Parathyroid adenoma (tissue), 2 donors: Measurements from ENCODE around the gene ADAMTSL2.

Experiments used
- H2AFZ ChIP-seq: fragments of 300-600 bp; sonication (generic); one replicate; pipeline ENCODE4 v1.7.0; 2017; ENCODE audit warnings: antibody characterized with exemption, mild to moderate bottlenecking
- H3K27ac ChIP-seq: fragments of 300-600 bp; sonication (generic); one replicate; pipeline ENCODE4 v1.7.0; 2017
- H3K27me3 ChIP-seq: fragments of 300-600 bp; sonication (generic); one replicate; pipeline ENCODE4 v1.7.0; 2017; ENCODE audit warnings: low read length; ENCODE audit not compliant: control insufficient read depth, insufficient read depth
- H3K36me3 ChIP-seq: fragments of 300-600 bp; sonication (generic); one replicate; pipeline ENCODE4 v1.7.0; 2017; ENCODE audit warnings: low read length; ENCODE audit not compliant: control insufficient read depth, insufficient read depth
- H3K4me1 ChIP-seq: fragments of 300-600 bp; sonication (generic); one replicate; pipeline ENCODE4 v1.7.0; 2017; ENCODE audit warnings: control low read depth
- H3K4me2 ChIP-seq: fragments of 300-600 bp; sonication (generic); one replicate; pipeline ENCODE4 v1.7.0; 2017; ENCODE audit warnings: low read length
- H3K4me3 ChIP-seq: fragments of 300-600 bp; sonication (generic); one replicate; pipeline ENCODE4 v1.7.0; 2017; ENCODE audit warnings: low read depth, low read length
- H3K79me2 ChIP-seq: fragments of 300-600 bp; sonication (generic); one replicate; pipeline ENCODE4 v1.7.0; 2017; ENCODE audit warnings: control low read depth
- H3K9ac ChIP-seq: fragments of 300-600 bp; sonication (generic); one replicate; pipeline ENCODE4 v1.7.0; 2017; ENCODE audit warnings: mild to moderate bottlenecking
- H3K9me3 ChIP-seq: fragments of 300-600 bp; sonication (generic); one replicate; pipeline ENCODE4 v1.7.0; 2017; ENCODE audit warnings: low read length; ENCODE audit not compliant: control insufficient read depth
- TF ChIP-seq, protein P1 (sequence below): fragments of 300-600 bp; sonication (generic); IDR thresholded peaks from one replicate; pipeline ENCODE4 v1.7.0; 2017; ENCODE audit warnings: antibody characterized with exemption, mild to moderate bottlenecking
- donor health status: primary hyperparathyroidism.

Gene ADAMTSL2

DNA sequence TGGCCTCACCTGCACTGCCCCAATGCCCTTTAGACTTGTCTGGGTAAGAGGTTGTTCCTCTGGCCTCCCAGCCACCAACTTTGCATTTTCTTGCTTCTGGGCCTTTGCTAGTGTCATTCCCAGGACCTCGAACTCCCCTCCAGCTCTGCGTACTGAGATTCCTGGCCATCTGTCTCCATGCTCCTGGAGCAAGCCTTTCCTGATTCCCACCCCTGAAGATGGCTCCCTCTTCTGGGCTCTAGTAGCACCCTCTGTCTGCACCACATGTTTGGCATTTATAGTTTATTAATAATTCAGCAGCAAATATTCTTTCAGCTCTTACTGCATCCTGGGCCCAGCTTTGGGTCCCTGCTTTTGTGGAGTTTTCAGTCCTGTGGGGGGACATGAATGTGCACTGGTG lies 59.8 kb downstream of the ADAMTSL2 start:
- Histone ChIP-seq H3K27me3 (no peaks in the 10 kb centered on the region), H3K4me3 (no peak overlapping the region), H3K27ac (no peak overlapping the region), H3K4me1 (no peaks in the 10 kb centered on the region), H3K79me2 (no peaks in the 10 kb centered on the region), H3K4me2 (no peak overlapping the region), H3K9me3 (peaks cover 5% of the 10 kb centered on the region), H3K36me3 (no peaks in the 10 kb centered on the region), H2AFZ (no peak overlapping the region), H3K9ac (no peak overlapping the region)
- TF ChIP-seq, protein P1, sequence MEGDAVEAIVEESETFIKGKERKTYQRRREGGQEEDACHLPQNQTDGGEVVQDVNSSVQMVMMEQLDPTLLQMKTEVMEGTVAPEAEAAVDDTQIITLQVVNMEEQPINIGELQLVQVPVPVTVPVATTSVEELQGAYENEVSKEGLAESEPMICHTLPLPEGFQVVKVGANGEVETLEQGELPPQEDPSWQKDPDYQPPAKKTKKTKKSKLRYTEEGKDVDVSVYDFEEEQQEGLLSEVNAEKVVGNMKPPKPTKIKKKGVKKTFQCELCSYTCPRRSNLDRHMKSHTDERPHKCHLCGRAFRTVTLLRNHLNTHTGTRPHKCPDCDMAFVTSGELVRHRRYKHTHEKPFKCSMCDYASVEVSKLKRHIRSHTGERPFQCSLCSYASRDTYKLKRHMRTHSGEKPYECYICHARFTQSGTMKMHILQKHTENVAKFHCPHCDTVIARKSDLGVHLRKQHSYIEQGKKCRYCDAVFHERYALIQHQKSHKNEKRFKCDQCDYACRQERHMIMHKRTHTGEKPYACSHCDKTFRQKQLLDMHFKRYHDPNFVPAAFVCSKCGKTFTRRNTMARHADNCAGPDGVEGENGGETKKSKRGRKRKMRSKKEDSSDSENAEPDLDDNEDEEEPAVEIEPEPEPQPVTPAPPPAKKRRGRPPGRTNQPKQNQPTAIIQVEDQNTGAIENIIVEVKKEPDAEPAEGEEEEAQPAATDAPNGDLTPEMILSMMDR = no peak

DNA sequence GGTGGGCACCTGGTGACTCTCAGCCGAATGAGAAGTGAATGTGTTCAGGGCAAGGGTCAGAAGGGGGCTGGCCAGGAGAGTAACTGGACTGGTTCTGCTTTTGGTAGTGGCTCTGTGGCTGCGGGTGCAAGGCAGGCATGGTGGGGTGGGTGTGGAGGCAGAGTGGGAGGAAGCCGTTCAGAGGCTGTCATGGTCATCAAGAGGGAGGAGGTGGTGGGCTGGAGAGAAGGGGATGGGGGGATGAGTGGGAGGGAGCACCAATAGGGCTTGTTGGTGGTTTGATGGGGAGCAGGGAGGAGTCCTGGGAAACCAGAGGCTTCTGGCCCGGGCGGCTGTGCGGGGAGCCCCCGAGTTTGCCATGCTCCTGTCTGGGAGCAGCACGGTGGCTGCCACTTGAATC lies 61.4 kb downstream of the ADAMTSL2 start:
- Histone ChIP-seq H3K79me2 (no peaks in the 10 kb centered on the region), H3K36me3 (no peaks in the 10 kb centered on the region), H3K9ac (no peak overlapping the region), H2AFZ (no peak overlapping the region), H3K9me3 (peaks cover 5% of the 10 kb centered on the region), H3K4me3 (no peak overlapping the region), H3K27ac (no peak overlapping the region), H3K27me3 (no peaks in the 10 kb centered on the region), H3K4me1 (no peaks in the 10 kb centered on the region), H3K4me2 (no peak overlapping the region)
- TF ChIP-seq, protein P1 = no peak

DNA sequence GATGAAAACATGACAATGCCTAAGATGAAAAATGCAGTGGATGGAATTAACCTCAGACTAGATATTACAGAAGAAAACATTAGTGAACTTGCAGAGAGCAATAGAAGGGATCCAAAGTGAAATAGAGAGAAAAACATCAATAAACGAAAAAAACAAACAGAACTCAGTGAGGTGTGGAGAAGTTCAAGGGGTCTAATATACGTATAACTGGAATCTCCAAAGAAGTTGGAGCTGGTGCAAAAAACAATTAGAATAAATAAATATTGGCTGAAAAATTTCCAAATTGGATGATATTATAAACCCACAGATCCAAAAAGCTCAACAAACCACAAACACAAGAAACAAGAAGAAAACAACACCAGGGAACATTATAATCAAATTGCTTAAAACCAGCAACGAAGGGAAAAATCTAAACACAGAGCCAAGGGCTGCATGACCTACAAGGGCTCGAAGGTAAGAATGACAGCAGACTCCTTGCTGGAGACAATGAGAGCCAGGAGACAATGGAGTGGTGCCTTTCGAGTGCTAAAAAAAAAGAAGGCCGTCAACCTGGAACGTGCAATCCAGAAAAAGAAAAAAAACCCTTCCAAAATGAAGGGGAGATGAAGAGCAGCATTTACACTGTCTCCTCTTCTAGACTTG lies 62.9 kb downstream of the ADAMTSL2 start:
- H3K9ac ChIP-seq = no peak overlapping the region
- H3K27me3 ChIP-seq = no peaks in the 10 kb centered on the region
- no peak overlapping the region for H3K4me2 ChIP-seq
- H3K79me2 ChIP-seq = no peaks in the 10 kb centered on the region
- H3K4me1 ChIP-seq = no peaks in the 10 kb centered on the region
- peaks cover 5% of the 10 kb centered on the region for H3K9me3 ChIP-seq
- no peaks in the 10 kb centered on the region for H3K36me3 ChIP-seq
- no peak overlapping the region for H3K4me3 ChIP-seq
- TF ChIP-seq, protein P1 = no peak
- H2AFZ ChIP-seq = no peak overlapping the region
- no peak overlapping the region for H3K27ac ChIP-seq

DNA sequence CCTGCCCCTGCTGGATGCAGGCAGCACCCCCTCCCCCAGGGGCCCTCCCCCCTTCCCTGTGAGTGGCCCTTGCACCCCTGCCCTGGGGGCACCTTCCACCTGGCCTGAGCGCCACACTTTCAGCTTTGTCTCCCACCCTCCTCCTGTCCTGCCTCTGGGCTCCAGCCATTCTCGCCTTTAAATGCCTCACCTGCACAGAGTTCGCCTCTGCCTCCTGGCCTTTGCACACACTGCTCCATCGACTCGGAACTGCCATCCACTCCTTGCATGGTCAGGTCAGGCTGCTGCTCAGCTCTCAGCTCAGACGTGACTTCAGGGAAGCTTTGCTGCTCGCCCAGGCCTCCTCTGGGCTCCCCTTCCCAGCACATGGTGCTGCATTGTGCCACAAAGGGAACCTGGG lies 64.5 kb downstream of the ADAMTSL2 start:
- TF ChIP-seq, protein P1 = no peak
- peaks cover 5% of the 10 kb centered on the region for H3K9me3 ChIP-seq
- no peaks in the 10 kb centered on the region for H3K27me3 ChIP-seq

DNA sequence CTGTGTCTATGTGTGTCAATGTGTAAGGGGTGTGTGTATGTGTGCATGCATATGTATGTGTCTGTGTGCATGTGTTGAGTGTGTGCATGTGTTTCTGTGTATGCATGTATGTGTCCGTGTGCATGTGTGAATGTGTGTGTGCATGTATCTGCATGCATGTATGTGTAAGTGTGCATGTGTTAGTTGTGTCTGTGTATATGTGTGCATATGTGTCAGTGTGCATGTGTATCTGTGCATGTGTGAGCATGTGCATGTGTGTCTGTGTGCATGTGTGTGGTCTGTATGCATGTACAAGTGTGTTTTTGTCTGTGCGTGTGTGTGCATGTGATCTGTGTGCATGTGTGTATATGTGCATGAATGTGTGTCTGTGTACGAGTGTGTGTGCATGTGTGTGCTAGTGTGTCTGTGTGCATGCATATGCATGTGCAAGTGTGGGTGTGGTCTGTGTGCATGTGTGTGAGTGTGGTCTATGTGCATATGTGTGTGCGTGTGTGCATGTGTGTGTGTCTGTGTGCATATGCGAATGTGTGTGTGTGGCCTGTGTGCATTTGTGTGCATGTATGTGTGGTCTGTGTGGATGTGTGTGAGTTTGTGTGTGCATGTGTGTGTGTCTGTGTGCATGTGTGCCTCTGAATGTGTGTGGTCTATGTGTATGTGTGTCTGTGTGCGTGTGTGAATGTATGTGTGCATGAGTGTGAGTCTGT lies 65.1 kb downstream of the ADAMTSL2 start:
- H3K4me2 ChIP-seq = no peak overlapping the region
- H2AFZ ChIP-seq = no peak overlapping the region
- no peaks in the 10 kb centered on the region for H3K79me2 ChIP-seq
- H3K36me3 ChIP-seq = no peaks in the 10 kb centered on the region
- H3K9ac ChIP-seq = no peak overlapping the region
- no peak overlapping the region for H3K27ac ChIP-seq
- no peaks in the 10 kb centered on the region for H3K27me3 ChIP-seq
- peaks cover 5% of the 10 kb centered on the region for H3K9me3 ChIP-seq
- TF ChIP-seq, protein P1 = no peak
- H3K4me3 ChIP-seq = no peak overlapping the region
- H3K4me1 ChIP-seq = no peaks in the 10 kb centered on the region

More for the DNA sequence above, 64.5 kb downstream of the ADAMTSL2 start:
- H3K4me2 ChIP-seq = no peak overlapping the region
- H3K36me3 ChIP-seq = no peaks in the 10 kb centered on the region
- no peak overlapping the region for H3K9ac ChIP-seq
- H3K4me3 ChIP-seq = no peak overlapping the region
- no peak overlapping the region for H2AFZ ChIP-seq
- no peaks in the 10 kb centered on the region for H3K79me2 ChIP-seq
- no peaks in the 10 kb centered on the region for H3K4me1 ChIP-seq
- no peak overlapping the region for H3K27ac ChIP-seq
